WERI-Rb-1 (cell line): ENCODE data around the gene BCS1L.

Experiments used
- DNase-seq: peaks from one replicate; pipeline ENCODE4 v3.0.0-alpha.2; 2020
- H3K27ac ChIP-seq: fragments of 250-450 bp; sonication (Bioruptor Pico); 2 replicates; pipeline ENCODE4 v1.5.1; 2020; ENCODE audit warnings: mild to moderate bottlenecking, moderate library complexity
- H3K27me3 ChIP-seq: fragments of 250-450 bp; sonication (Bioruptor Pico); 2 replicates; pipeline ENCODE4 v1.5.1; 2021; ENCODE audit warnings: mild to moderate bottlenecking, low read depth, moderate library complexity; ENCODE audit not compliant: insufficient read depth, severe bottlenecking
- H3K36me3 ChIP-seq: fragments of 250-450 bp; sonication (Bioruptor Pico); 2 replicates; pipeline ENCODE4 v1.5.1; 2020; ENCODE audit warnings: mild to moderate bottlenecking, moderate library complexity
- H3K4me3 ChIP-seq: 2 replicates; pipeline ENCODE4 v1.5.1; 2011; ENCODE audit warnings: low read depth, mild to moderate bottlenecking, control low read depth, low read length
- H3K9me3 ChIP-seq: fragments of 250-450 bp; sonication (Bioruptor Pico); 2 replicates; pipeline ENCODE4 v1.5.1; 2021; ENCODE audit warnings: mild to moderate bottlenecking, moderate library complexity; ENCODE audit not compliant: severe bottlenecking
- TF ChIP-seq, protein P1 (sequence below): IDR thresholded peaks from 2 replicates; pipeline ENCODE4 v1.5.1; 2011; ENCODE audit warnings: low read depth, mild to moderate bottlenecking, control low read depth, inconsistent platforms, low read length

BCS1L gene

GRCh38 chr2:218701806-218702205 is 42.3 kb downstream of the BCS1L start:
- TF ChIP-seq, protein P1, sequence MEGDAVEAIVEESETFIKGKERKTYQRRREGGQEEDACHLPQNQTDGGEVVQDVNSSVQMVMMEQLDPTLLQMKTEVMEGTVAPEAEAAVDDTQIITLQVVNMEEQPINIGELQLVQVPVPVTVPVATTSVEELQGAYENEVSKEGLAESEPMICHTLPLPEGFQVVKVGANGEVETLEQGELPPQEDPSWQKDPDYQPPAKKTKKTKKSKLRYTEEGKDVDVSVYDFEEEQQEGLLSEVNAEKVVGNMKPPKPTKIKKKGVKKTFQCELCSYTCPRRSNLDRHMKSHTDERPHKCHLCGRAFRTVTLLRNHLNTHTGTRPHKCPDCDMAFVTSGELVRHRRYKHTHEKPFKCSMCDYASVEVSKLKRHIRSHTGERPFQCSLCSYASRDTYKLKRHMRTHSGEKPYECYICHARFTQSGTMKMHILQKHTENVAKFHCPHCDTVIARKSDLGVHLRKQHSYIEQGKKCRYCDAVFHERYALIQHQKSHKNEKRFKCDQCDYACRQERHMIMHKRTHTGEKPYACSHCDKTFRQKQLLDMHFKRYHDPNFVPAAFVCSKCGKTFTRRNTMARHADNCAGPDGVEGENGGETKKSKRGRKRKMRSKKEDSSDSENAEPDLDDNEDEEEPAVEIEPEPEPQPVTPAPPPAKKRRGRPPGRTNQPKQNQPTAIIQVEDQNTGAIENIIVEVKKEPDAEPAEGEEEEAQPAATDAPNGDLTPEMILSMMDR: no peak
- no peak for DNase-seq
- no peak overlapping the region for H3K27ac ChIP-seq
- H3K4me3 ChIP-seq: no peak overlapping the region
- H3K36me3 ChIP-seq: 0 out of 2 replicates have a peak, but pooled peaks cover 5% of the 10 kb centered on the region
- H3K9me3 ChIP-seq: no peaks in the 10 kb centered on the region
- H3K27me3 ChIP-seq: no peaks in the 10 kb centered on the region

DNA sequence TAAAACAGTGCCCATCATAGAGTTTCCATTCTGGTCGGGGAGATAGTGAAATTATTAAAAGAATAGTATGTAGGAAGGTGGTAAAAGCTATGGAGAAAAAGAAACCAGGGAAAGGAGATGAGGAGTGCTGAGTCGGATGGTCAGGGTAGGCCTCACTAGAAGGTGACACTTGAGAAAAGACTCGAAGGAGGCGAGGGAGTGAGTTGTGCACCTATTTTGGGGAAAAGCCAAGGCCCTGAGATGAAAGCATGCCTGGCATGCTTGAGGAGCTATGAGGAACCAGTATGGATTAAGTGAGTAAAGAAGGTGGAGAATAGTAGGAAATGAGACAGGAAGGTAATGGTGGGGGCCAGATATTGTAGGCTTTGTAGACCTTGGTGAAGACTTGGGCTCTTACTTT is 43.9 kb downstream of the BCS1L start:
- Histone ChIP-seq H3K27ac (no peak overlapping the region), H3K4me3 (no peak overlapping the region), H3K9me3 (no peaks in the 10 kb centered on the region), H3K36me3 (0 out of 2 replicates have a peak, but pooled peaks cover 5% of the 10 kb centered on the region), H3K27me3 (no peaks in the 10 kb centered on the region)
- TF ChIP-seq, protein P1: no peak
- DNase-seq: no peak

DNA sequence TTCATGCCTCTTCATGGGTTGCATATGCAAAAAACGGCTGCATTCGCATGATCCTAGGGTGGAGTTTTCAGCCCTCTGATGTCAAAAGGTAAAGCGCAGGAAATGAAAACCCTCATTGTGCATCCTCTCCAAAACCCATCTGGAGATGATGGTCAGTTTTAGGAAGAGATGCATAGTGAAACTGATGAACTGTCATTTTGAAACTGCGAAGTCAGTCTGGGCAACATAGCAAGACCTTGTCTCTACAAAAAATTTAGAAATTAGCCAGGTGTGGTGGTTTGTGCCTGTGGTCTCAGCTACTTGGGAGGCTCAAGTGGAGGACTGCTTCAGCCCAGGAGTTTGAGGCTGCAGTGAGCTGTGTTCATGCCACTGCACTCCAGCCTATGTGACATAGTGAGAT is 48.6 kb downstream of the BCS1L start:
- H3K27ac ChIP-seq: no peak overlapping the region
- H3K36me3 ChIP-seq: peaks cover 3% of the 10 kb centered on the region; the same call in 1 of the 2 replicates
- TF ChIP-seq, protein P1: no peak
- no peak for DNase-seq
- no peaks in the 10 kb centered on the region for H3K9me3 ChIP-seq
- H3K4me3 ChIP-seq: no peak overlapping the region
- H3K27me3 ChIP-seq: no peaks in the 10 kb centered on the region

- Histone ChIP-seq H3K9me3 (no peaks in the 10 kb centered on the region), H3K4me3 (no peak overlapping the region), H3K36me3 (peaks cover 4% of the 10 kb centered on the region; the same call in 1 of the 2 replicates), H3K27ac (no peak overlapping the region), H3K27me3 (no peaks in the 10 kb centered on the region)
- TF ChIP-seq, protein P1: no peak
- no peak for DNase-seq
Observed at GRCh38 chr2:218709908-218710307, 50.4 kb downstream of the BCS1L start.

DNA sequence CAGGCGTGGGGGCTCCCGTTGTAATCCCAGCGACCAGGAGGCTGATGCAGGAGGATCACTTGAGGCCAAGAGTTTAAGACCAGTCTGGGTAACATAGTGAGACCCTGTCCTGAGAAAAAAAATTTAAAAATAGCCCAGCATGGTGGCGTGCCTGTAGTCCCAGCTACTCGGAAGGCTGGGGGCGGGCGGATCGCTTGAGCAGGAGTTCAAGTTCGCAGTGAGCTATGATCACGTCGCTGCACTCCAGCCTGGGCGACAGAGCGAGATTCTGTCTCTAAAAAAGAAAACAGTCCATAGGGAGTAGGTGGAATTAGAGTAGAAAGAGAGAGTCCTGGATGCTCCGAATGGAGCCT is 50.8 kb downstream of the BCS1L start:
- H3K4me3 ChIP-seq: no peak overlapping the region; the same call in 1 of the 2 replicates
- DNase-seq: no peak
- H3K9me3 ChIP-seq: no peaks in the 10 kb centered on the region
- TF ChIP-seq, protein P1: no peak
- H3K27ac ChIP-seq: peak overlapping the region; percentile 38; the same call in 1 of the 2 replicates
- H3K36me3 ChIP-seq: peaks cover 8% of the 10 kb centered on the region
- H3K27me3 ChIP-seq: no peaks in the 10 kb centered on the region
